Mammary epithelial cell (primary cell): ENCODE measurements around the gene SH3BGR.
"Not testable (repeated sequence)": the region's sequence is repeated elsewhere in the genome, so short reads cannot be mapped to it uniquely, and the experiment has no call there.

Experiments used
- CTCF ChIP-seq, 2 donors: IDR thresholded peaks in 1 of 2; conservative IDR thresholded peaks in 1 of 2; 2 replicates each; pipeline ENCODE4 v1.5.1; 2011 to 2012; ENCODE audit warnings: inconsistent platforms in 2 of 2, low read length in 2 of 2, mild to moderate bottlenecking in 2 of 2, control low read depth in 1 of 2, low read depth in 1 of 2; ENCODE audit not compliant: insufficient read depth in 1 of 2; ENCODE audit errors: extremely low read depth in 1 of 2
- EZH2 ChIP-seq: IDR thresholded peaks from 2 replicates; pipeline ENCODE4 v1.6.1; 2012; ENCODE audit warnings: low read length, inconsistent platforms, borderline replicate concordance

GRCh38 chr21:39540367-39540766, 88.6 kb downstream of the SH3BGR start:
- not testable (repeated sequence) for TF ChIP-seq CTCF (conservative IDR thresholded peaks at IDR 0.05 in 1 of 2, IDR thresholded peaks at IDR 0.05 in 1 of 2; ENCODE audit: extremely low read depth in 1 of 2, insufficient read depth in 1 of 2, low read depth in 1 of 2, low read length in 2 of 2); EZH2
